ENCODE results near the gene SIAH2.

GRCh38 chr3:150759319-150759718 lies 3.6 kb downstream of the SIAH2 start:
- no peak for TF ChIP-seq YY1 (IDR thresholded peaks at IDR 0.05; ENCODE audit: insufficient read depth, insufficient read length)
- TF ChIP-seq SUZ12 (IDR thresholded peaks at IDR 0.05; ENCODE audit: extremely low read depth, insufficient read depth, insufficient read length), result no peak

Data from NT2/D1 (cell line).